ENCODE measurements around the gene KHDC1.
"Not testable (repeated sequence)": the region's sequence is repeated elsewhere in the genome, so short reads cannot be mapped to it uniquely, and the experiment has no call there.

Gene KHDC1

DNA sequence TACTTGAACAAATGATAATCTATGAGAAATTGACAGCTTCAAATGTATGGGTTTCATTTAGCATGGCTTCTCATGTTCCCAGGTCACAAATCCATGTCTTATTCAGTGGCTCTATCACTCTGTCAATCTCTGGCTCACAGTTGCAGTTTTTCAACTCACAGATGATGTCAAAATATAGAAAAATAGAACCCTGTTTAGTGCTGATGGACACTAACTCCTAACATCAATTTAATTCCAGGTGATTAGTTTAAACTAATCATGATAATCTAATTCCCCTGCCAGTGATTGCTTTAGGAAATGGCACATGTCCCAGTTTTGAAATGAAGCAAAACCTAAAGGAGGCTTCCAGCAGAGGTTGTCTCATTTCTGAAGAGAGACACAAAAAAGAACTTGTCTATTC is 13.0 kb downstream of the KHDC1 start:
- no peak for DNase-seq (ENCODE audit: low read depth in 1 of 2, low spot score in 1 of 2)

DNA sequence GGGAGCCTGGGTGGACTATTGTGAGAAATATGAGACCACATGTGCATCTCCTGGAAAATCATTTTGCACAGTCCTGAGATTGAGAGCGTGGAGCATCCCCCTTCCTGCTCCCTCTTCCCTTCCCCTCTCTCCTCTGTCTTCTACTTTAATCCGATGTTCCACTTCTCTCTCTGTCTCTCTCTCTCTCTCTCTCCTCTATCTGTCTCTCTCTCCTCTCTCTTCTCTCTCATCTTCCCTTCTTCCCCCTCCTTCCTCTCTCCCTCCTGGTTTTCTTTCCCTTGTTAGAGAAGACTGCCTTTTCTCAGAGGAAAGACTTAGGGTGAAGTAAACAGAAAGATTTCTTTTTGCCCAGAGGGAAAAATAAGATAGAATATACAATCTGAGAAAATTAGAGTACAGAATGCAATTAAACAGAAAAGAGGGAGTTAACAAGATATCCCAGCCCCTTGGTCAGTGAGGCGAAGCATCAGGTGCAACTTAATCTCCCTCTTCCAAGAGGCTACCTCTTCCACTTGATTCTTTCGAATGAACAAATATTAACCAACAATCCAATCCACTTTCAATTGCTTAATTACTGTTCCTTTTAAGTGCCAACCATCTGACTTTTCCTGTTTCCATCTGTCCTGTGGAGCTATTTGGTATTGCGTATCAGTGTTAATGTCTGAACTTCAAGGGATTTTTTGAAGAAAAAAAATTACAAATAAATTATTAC is 14.6 kb downstream of the KHDC1 start:
- no peak for DNase-seq (ENCODE audit: low read depth in 1 of 2, low spot score in 1 of 2)

DNA sequence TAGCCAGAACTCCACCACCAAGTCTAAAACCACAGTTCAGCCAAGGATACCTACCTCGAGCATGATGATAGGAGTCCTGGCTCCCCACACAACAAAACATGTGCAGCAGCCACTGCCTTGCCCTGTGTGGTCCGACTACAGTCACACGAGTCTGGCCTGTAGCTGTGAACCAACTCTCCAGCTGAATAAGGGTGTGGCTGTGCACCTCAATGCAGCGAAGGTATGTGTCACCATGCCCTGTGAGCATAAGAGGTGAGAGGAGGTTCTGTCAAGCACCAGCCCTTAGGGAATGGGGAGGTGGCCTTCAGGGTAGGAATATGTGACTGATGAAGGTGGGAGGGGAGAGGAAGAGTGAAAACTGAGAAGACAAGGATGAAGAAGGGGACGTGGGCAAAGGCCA is 21.0 kb downstream of the KHDC1 start:
- DNase-seq (ENCODE audit: low read depth in 1 of 2, low spot score in 1 of 2), result no peak

DNA sequence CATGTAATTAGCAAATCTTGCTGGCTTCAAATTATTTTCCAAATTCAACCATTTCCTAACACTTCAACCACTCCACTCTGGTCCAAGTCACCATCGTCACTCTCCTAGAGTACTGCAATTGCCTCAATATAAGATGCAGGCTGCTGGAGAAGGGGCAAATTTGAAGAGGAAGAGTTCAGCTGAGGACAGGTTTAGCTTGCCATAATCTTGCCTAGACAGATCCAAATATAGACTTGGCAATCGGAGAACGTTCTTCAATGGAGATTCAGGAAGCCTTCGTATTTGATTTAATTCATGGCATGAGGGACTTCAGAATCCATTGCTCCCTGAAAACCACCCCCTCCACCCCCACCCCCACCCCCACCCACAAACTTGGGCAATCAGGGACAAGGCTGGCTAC is 22.3 kb downstream of the KHDC1 start:
- DNase-seq (ENCODE audit: low read depth in 1 of 2, low spot score in 1 of 2), result no peak

DNA sequence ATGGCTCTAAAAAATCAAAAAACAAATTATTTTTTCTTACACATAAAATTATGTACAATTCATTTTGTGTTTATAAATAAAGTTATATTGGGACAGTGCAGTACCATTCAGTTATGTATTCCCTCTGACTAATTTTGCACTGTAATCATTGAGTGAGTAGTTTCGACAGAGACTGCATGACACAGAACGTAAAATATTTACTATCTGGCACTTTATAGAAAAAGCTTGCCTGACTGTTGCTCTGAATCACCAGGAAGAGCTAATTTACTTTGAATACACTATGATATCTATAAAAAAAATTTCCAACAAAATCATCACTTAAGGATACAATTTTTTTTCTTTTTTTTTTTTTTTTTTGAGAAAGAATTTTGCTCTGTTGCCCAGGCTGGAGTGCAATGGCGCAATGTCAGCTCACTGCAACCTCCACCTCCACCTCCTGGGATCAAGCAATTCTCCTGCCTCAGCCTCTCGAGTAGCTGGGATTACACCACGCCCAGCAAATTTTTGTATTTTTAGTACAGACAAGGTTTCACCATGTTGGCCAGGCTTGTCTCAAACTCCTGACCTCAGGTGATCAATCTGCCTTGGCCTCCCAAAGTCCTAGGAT is 26.7 kb downstream of the KHDC1 start:
- DNase-seq (ENCODE audit: low read depth in 1 of 2, low spot score in 1 of 2), result no peak

DNA sequence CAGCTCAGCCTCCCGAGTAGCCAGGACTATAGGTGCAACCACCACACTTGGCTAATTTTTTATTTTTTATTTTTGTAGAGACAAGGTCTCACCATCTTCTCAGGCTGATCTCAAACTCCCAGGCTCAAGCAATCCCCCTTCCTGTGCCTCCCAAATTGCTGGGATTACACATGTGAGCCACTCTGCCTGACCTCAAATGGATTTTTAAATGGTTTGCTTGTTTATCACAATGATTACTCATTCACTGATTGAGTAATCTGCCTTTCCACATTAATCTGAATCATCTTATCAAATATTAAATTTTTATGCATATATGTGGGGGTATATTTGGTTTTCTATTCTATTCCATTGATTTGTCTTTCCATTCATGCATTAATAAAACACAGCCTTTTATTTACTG is 28.3 kb downstream of the KHDC1 start:
- no peak for DNase-seq (ENCODE audit: low read depth in 1 of 2, low spot score in 1 of 2)

DNA sequence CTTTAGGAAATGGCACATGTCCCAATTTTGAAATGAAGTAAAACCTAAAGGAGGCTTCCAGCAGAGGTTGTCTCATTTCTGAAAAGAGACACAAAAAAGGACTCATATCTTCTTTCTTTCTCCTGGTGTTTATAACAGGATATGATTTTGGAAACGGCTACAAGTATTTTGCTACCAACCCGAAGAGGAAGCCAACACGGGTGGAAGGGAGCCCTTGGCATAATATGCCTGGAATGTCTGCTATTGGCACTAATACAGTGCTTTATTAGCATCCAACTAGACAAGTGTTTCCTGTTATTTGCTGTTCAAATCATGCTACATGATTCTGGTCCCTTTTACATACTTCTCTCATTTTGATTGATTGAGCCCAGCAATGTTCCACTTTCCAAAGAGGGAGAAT is 29.0 kb downstream of the KHDC1 start:
- not testable (repeated sequence) for DNase-seq (ENCODE audit: low read depth in 1 of 2, low spot score in 1 of 2)

DNA sequence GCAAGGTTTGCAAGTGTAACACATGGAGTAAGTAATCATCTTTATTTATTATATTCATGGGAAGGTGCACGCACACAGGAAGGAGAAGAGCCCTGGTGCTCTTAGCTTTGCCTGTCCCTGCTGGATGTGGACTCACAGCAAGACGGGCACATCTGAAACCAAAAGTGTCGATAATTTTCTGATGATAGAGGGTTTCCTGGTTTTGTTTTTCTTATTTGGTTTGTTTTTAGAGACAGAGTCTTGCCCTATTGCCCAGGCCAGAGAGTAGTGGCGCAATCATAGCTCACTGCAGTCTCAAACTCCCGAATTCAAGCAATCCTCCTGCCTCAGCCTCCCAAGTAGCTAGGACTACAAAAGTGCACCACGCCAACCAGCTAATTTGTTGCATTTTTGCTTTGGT is 29.9 kb downstream of the KHDC1 start:
- DNase-seq (ENCODE audit: low read depth in 1 of 2, low spot score in 1 of 2), result no peak

DNA sequence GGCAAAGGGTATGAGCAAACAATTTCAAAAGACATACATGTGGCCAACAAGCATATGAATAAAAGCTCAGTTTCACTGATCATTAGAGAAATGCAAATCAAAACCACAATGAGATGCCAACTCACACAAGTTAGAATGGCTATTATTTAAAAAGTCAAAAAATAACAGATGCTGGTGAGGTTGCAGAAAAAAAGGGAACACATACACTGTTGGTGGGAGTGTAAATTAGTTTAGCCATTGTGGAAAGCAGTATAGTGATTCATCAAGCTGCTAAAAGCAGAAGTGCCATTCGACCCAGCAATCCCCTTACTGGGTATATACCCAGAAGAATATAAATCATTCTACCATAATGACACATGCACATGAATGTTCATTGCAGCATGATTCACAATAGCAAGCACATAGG is 31.0 kb downstream of the KHDC1 start:
- DNase-seq (ENCODE audit: low read depth in 1 of 2, low spot score in 1 of 2), result no peak

DNA sequence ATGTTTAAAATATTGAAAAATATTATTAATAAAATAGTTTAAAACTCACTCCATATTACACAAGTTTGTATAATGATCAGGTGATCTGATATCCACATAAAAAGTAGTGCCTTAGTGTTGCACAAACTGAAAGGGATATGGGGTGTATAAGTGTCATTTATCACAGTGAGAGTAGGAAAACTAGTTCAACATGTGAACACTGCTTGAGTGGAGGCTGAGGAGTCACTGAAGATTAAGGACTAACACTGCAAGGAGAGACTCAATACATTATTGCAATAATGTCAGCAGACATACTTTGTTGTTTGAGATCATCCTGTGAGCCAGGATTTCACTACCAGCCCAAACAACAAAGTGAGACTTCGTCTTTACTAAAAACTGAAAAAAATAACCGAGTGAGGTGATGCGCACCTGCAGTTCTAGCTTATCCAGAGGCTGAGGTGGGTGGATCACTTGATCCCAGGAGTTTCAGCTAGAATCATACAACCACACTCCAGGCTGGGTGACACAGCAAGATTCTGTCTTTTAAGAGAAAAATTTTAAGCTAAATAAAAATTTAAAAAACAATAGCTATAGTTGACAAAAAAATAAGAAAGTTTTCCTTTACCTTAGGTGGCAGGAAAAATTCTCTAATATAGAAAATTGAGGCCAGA is 35.3 kb downstream of the KHDC1 start:
- no peak for DNase-seq (ENCODE audit: low read depth in 1 of 2, low spot score in 1 of 2)

DNA sequence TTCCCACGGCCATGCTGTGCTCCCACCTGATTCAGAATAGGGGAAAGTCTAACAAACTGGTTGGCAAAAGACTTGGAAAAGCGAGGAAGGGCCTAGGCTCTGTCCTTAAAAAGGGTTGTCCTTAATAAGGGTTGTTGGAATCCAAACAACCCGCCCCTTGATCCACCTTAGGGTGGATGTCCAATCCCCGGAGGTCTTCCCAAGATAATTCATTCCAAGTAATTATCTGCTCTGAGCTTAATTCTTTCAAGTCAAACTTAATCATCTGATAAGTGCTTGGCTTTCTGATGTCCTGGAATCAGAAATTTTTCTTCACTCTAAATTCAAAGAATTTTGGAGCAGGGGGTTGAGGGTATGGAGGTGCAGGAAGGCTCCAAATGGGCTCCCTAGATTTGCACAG is 37.6 kb downstream of the KHDC1 start, which contains the start of gene KHDC1L:
KHDC1L (minus strand) TSS at position 101 of the 400 bp plus-strand sequence; CDS start at position 13, 88 bp downstream.
- DNase-seq (ENCODE audit: low read depth in 1 of 2, low spot score in 1 of 2), result no peak

DNA sequence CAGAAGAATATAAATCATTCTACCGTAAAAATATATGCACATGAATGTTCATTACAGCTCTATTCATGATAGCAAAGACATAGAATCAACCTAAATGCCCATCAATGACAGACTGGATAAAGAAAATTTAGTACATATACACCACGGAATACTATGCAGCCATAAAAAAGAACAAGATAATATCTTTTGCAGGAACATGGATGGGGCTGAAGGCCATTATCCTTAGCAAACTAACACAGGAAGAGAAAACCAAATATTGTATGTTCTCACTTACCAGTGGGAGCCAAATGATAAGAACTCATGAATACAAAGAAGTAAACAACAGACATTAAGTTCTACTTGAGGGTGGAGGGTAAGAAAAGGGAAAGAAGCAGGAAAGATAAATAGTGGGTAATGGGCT is 46.1 kb downstream of the KHDC1 start:
- no peak for DNase-seq (ENCODE audit: low read depth in 1 of 2, low spot score in 1 of 2)

DNA sequence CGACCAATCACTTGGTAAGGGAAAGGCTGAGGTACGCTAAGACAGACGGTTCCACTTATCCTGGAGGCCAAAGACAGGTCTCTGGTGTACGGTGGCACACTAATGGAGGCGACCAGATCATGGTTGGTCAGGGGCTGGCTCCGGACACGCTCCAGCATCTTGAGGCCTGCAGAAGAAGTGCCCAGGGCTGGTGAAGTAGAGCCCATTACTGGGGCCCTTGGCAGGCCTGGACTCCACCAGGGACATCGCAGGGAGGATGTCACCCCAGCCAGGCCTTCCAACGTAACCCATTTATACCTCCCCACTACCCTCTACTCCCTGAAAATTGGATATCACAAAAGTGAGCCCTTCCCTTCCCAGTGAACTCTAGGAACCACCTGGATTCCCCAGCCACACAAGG is 53.9 kb downstream of the KHDC1 start:
- DNase-seq (ENCODE audit: low read depth in 1 of 2, low spot score in 1 of 2), result no peak

DNA sequence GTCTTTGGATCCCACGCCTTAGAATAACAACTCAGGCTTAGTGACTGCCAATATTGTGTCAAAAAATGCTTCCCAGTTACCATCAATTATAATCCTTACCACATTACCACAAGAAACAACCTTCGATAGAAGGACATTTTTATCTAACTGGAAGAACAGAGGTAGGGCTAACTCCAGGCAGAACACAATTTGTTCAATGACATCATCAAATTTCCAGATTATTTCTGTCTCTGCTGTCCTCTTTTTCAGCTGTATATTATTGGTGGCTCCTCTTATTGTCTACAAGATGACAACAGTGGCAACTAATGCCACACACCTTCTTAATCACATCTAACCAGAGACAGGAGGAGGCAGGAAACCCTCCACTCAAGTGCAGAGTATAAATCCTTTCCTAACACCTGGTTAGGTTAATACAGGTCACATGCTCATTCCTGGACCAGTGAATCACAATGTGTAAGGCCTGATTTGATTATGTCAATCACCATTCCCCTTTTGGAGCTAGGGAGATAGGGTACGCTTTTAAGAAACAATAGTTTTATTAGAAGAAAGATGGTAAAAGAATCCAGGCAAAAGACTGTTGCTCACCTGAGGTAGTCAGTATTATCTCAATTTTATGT is 55.7 kb downstream of the KHDC1 start:
- DNase-seq (ENCODE audit: low read depth in 1 of 2, low spot score in 1 of 2), result no peak

DNA sequence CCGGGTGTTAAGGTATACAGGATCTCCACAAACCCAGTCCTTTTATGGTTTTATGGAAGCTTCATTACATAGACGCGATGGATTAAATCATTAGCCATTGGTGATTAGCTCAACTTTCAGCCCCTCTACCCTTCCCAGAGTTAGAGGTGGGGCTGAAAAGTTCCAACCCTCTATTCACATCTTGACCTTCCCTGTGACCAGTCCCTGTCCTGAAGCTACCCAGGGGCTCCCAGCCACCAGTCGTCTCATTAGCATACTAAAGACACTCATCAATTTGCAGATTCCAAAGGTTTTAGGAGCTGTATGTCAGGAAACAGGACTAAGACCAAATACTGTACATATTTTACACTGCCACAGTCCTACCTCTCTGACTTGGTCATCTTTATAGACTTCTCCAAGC is 58.7 kb downstream of the KHDC1 start:
- no peak for DNase-seq (ENCODE audit: low read depth in 1 of 2, low spot score in 1 of 2)

DNA sequence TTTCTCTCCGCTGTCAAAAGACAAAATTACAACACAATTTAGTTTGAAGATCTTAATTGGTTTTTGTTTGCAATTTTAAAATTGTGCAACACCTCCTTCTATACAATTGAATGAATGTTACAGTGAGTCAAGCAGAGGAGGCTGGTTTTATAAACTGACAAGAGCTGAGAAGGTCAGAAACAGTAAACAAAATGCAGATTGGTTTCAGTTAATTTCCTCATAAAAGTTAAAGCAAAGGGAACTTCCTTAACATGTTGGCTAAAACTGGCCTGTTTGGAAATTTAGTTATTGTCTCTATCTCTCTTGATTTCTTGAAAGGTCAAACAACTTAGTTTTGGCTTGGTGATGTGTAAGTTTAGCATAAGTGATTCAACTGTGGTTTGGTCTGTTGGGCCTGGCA is 59.9 kb downstream of the KHDC1 start:
- DNase-seq (ENCODE audit: low read depth in 1 of 2, low spot score in 1 of 2), result no peak

DNA sequence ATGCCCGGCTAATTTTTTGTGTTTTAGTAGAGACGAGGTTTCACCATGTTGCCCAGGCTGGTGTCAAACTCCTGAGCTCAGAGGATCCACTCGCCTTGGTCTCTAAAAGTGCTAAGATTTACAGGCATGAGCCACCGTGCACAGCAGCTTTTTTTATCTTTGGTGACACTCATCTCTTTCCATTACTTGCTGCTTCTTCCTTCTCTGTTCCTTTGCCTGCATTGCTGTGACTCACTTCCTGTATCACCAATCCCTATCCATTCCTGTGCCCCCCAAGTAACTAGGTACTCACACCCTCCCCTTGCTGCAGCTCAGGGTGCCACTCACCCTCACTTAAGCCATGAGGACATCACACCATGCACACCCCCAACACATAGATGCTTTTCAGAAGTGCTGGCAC is 62.3 kb downstream of the KHDC1 start:
- no peak for DNase-seq (ENCODE audit: low read depth in 1 of 2, low spot score in 1 of 2)

DNA sequence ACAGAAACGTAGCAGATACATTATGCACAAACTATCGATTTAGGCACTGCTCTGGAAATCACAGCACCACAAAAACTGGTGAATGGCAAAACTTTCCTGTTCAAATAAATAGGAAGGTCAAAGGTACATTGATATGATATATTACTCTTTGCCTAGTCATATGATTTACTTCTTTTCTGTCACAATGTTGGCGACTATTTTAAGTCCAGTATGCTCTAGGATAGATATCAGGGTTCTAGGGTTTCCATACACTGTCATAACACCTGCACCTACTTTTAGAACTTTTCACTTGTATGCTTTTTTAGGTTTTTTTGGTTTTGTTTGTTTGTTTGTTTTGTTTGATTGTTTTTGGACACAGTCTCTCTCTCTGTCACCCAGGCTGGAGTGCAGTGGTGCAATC is 62.7 kb downstream of the KHDC1 start:
- no peak for DNase-seq (ENCODE audit: low read depth in 1 of 2, low spot score in 1 of 2)

DNA sequence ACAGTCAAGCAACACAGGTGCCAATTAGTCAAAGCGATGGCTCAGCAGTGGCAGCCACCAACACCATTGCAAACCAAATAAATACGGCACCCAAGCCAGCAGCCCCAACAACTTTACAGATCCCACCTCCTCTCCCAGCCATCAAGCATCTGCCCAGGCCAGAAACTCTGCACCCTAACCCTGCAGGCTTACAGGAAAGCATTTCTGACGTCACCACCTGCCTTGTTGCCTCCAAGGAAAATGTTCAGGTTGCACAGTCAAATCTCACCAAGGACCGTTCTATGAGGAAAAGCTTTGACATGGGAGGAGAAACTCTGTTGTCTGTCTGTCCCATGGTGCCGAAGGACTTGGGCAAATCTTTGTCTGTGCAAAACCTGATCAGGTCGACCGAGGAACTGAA is 68.3 kb downstream of the KHDC1 start:
- no peak for DNase-seq (ENCODE audit: low read depth in 1 of 2, low spot score in 1 of 2)

DNA sequence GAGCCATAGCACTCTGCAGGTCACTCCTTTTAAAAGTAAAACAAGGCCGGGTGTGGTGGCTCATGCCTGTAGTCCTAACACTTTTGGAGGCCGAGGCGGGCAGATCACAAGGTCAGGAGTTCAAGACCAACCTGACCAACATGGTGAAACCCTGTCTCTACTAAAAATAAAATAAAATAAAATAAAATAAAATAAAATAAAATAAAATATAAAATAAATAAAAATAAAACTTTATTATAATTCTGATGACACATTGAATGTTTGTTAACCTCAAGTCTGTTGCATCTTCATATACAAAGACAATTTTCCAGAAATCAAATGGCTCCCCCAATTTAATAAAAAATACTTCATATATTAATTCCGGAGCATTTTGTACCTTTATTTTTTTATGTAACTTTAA is 69.7 kb downstream of the KHDC1 start:
- DNase-seq (ENCODE audit: low read depth in 1 of 2, low spot score in 1 of 2), result not testable (repeated sequence)
